GM18505 (cell line): ENCODE results near the gene MATK.

ENCODE experiments used
- ATAC-seq: cut with Tn5 transposase; IDR thresholded peaks from one replicate; pipeline ENCODE4 v1.9.1; 2021; ENCODE audit not compliant: unreplicated experiment
- POLR2A ChIP-seq: IDR thresholded peaks from 4 replicates; pipeline ENCODE4 v1.6.1; 2011; ENCODE audit warnings: borderline replicate concordance; ENCODE audit not compliant: insufficient read depth, insufficient read length; ENCODE audit errors: extremely low read depth

MATK gene

DNA sequence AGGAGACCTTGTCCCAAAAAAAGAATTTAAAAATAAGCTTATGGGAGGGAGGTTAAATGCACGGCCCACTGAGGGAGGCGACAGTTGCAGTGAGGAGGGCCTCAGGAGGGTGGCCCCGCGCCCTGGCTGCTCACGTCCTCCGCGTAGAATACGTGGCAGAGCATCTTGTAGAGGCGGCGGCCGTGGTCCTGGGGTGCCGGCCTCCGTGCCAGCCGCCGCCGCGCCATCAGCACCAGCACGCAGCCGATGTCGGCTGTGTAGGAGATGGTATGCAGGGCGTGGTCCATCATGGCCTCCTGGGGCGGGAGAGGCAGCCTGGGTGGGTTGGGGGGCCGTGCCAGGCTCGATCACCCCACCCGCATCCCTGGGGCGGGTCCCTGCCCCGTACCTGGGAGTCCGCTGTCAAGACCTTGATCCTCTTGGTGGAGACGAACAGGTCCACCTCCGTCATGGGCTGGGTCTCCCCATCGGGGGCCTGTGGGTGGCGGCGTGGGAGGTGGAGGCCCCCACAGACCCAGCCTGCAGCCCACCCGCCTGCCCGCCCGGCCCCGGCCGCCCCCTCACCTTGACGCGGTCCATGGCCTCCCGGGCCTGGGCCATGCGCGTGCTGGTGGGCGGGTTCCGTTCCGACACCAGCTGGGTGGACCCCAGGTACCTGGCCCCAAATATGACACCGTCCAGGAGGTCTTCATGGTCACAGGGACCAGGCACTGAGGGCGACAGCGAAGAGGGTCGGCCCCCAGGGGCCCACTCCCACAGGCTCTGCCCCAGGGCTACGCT lies 32.4 kb downstream of the MATK start:
- ATAC-seq, result no peak
- TF ChIP-seq POLR2A, result no peak

DNA sequence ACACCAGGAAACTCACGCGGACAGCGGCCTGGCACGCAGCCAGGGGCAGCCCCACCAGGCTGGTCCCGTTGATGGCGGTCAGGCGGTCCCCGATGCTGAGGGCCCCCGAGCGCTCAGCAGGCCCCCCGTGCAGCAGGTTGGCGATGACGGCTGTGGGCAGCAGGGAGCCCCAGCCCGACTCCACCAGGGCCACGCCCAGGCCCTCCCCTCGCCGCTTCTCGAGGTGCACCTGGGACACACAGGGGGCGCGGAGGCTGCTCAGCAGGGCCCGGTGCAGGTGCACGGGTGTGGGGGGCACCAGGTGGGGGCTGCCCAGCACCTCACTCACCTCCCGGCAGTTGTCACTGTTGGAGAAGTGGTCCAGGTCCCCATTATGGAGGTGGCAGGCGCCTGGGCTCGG lies 33.7 kb downstream of the MATK start:
- no peak for TF ChIP-seq POLR2A

DNA sequence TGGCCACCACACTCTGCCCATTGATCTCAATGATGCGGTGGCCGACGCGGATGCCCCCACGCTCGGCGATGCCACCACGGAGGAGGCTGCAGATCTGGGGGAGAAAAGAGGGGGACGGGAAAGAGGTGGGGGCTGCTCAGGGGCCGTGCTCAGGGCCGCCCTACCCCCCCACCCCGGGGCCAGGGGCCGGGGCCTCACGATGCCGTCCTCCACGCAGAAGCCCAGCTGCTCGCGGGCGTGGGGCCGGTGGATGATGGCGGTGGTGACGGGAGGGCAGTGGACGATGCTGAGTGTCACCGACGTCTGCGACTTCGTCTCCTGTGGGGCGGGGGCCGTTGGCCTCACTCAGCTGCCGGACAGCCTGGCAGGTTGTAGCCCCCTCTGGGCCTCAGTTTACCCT lies 34.9 kb downstream of the MATK start:
- TF ChIP-seq POLR2A, result no peak
- ATAC-seq, result no peak

More for the DNA sequence above, 33.7 kb downstream of the MATK start:
- no peak for ATAC-seq

DNA sequence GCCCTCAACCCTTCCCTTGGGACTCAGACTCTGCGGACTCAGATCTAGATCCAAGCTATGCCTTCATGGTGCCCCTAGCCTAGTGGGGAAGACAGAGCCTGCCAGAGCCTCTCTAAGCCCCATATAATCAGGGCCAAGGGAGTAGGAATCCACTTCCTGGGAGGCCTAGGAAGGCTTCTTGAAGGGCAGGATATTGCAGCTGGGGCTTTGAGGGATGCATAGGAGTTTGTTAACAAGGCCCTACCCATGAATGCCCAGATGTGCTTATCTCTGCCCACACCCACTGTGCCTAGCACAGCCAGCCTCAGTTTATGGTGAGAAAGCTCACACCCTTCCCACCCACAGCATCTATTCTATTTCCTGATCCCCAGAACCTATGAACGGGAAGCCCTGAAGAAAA lies 36.0 kb downstream of the MATK start:
- ATAC-seq, result no peak
- no peak for TF ChIP-seq POLR2A

DNA sequence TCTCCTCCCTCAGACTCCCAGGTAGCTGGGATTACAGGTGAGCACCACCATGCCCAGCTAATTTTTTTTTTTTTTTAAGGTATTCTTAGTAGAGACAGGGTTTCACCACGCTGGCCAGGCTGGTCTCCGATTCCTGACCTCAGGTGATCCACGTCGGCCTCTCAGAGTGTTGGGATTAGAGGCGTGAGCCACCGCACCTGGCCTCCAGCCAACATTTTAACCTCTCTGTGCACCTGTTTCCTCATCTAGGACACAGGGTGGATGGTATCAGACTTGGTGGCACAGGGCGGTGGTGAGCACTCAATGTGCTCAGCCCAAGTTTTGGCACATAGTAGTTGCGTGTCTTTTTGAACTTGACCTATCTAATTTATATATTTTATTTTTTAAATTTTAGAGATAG lies 37.2 kb downstream of the MATK start:
- TF ChIP-seq POLR2A, result no peak
- ATAC-seq, result no peak

DNA sequence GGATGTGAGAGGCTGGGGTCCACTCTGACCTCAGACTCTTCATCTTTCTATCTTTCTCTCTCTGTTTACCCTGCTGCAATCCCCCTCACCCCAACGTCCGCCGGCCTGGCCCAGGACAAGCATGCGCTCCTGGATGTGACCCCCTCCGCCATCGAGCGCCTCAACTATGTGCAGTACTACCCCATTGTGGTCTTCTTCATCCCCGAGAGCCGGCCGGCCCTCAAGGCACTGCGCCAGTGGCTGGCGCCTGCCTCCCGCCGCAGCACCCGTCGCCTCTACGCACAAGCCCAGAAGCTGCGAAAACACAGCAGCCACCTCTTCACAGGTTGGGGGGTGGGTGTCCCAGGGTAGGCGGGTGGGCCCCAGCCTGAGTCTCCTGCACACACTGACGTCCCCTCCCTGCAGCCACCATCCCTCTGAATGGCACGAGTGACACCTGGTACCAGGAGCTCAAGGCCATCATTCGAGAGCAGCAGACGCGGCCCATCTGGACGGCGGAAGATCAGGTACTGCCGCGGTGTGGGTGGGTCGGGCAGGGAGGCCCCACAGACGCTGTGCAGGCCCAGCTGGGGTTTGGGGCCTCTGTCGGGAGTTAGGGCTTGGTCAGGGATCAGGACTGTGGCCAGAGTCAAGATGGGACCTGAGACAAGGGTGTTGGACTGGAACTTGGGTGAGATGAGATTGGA lies 39.7 kb downstream of the MATK start:
- no peak for TF ChIP-seq POLR2A

DNA sequence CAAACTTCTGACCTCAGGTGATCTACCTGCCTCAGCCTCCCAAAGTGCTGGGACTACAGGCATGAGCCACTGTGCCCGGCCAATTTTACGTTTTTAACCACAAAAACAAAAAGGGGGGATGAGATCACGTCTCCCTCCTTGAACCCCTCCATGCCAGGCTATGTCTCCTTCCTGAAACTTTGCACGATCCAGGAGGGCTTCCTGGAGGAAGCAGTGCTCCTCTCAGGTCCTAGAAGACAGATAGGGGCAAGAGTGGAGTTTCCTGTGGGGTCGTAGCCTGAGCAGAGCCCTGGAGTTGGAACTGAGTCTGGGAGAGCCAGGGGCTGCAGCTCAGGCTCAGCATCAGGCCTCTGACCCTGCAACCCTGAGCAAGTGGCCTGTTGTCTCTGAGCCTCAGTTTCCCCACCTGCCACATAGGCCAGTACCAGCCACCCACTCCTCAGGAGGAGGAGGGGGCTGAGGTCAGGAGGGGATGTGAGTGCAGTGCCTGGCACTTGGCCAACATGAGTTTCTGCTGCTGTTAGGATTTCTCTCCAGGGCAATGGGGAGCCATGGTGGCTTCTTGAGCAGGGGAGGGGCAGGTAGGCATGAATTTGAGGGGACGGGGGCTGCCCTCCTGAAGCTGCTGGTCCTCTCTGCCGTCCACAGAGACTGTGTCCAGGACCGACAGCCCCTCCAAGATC lies 40.7 kb downstream of the MATK start:
- ATAC-seq, result no peak
- TF ChIP-seq POLR2A, result no peak

More for the DNA sequence above, 39.7 kb downstream of the MATK start:
- no peak for ATAC-seq

DNA sequence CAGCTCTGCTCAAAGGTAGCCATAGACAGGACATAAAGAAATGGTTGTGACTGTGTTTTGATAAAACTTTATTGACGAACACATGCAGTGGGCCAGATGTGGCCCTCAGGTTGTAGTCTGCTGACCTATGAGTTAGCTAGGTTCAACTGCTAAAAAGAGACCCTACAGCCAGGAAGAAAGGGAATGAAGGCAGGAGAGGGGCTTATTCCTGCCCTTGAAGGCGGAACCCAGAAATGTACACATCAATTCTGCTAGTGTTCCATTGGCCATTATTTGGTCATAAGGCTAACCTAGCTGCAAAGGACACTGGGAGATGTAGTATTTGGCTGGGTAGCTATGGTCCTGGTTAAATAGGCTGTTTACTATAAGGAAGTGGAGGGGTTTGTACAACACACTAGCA lies 42.7 kb downstream of the MATK start:
- ATAC-seq, result no peak
- TF ChIP-seq POLR2A, result no peak

DNA sequence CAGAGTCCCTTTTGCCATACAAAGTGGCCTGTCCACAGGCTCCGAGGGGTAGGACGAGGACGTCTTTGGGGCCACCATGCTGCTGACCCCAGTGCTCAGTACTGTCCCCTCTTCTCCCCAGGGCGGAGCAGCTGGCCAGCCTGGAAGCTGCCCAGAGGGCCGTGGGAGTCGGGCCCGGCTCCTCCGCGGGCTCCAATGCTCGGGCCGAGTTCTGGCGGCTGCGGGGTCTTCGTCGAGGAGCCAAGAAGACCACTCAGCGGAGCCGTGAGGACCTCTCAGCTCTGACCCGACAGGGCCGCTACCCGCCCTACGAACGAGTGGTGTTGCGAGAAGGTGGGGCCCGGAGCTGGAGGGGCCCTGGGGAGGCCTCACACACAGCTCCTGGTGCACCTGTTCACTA lies 45.8 kb downstream of the MATK start:
- ATAC-seq, result no peak
- no peak for TF ChIP-seq POLR2A

DNA sequence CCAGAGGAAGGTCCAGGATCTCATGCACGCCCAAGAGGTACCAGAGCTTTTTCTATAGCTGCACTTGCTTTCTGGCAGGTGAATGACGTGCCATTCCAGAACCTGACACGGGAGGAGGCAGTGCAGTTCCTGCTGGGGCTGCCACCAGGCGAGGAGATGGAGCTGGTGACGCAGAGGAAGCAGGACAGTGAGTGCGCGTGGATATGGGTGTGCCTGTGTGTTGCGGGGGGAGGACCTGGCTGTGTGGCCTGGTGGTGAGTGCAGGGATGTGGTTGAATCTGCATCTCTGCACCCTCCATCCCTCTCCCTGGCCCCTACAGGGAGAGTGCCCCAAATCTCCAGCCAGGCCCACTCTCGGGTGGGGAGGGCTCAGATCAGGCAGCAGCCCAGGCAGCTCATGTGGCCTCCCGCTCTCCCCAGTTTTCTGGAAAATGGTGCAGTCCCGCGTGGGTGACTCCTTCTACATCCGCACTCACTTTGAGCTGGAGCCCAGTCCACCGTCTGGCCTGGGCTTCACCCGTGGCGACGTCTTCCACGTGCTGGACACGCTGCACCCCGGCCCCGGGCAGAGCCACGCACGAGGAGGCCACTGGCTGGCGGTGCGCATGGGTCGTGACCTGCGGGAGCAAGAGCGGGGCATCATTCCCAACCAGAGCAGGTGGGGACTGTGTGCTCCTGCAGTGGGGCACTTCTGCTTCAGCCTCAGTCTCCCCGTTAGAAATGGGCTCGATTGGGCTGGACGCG lies 47.5 kb downstream of the MATK start:
- no peak for ATAC-seq
- no peak for TF ChIP-seq POLR2A

DNA sequence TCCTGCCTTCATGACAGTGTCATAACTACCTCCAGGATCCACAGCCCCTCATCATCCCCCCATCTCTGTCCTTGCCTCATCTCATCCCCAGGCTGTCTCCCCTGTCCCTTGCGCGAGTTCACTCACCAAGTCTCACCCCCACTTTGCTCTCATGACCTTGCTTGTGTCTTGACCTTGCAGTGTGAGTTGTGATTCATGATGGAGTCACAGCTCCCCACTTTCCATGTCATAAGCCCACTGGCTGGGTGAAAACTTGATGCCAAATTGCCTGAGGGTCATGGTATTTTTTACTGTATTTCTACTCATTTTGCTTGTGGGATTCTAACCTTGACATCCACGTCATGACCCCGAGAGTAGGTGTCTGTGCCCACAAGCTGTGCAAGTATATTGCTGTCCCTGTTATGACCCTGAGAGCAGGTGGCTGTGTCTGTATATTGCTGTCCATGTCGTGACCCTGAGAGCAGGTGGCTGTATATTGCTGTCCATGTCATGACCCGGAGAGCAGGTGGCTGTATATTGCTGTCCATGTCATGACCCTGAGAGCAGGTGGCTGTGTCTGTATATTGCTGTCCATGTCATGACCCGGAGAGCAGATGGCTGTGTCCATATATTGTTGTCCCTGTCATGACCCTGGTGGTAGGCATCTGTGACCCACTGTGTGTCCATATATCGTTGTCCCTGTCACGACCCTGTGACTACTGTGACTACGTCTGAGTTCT lies 48.5 kb downstream of the MATK start:
- no peak for ATAC-seq
- no peak for TF ChIP-seq POLR2A

DNA sequence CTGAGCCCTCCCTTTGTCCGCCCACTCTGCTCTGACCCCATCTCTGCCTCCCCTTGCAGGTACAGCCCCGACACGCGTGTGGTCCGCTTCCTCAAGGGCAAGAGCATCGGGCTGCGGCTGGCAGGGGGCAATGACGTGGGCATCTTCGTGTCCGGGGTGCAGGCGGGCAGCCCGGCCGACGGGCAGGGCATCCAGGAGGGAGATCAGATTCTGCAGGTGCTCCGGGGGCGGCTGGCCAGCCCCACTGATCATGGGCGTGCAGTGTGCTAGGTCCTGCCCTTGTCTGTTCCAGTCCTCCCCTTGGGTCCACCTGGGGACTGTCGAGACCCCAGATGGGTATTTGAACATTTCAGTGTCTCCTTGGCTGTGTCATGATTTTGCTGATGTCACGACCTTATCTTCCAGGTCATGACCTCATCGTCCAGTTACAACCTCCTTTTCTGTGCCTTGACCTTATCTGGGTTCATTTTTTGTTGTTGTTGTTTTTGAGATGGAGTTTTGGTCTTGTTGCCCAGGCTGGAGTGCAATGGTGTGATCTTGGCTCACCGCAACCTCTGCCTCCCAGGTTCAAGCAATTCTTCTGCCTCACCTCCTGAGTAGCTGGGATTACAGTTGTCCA lies 50.0 kb downstream of the MATK start:
- no peak for TF ChIP-seq POLR2A

More for the DNA sequence above, 50.0 kb downstream of the MATK start:
- no peak for ATAC-seq
